ENCODE results near the gene GRM2. TPM values are rescaled to one million over a fixed set of nuclear protein-coding genes. Genes with fewer than 3 reads are reported as not detected.

GRM2 gene
- total and polyA plus RNA-seq, 12 donors, result 0.04 to 0.48 (median 0.17) TPM; not detected in 3

DNA sequence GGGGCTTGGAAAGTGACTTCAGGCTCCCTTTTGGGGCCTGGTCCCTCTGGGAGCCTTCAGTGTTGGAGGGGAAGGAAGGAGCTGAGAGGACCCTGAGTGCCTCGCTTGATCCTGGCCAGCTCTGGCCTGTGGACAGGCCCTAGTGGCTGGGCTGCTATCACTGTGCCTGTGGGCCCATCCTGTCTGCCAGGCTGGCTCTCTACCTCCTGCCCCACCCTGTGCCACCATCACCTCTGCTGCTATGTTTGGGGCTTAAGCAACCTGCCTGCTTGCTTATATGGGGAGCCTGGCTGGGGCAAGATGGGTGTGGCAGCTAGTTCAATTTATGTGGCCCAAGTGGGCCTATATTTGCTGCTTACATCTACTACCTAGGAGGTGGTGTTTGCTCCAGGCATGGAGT, 28.7 kb upstream of the GRM2 start:
- intact Hi-C loops (cut with DNase I), result loop anchor here in 1 of 2 donors (10.0 kb wide), 1 partner anchor 283 kb away; the partner anchor contains the start of gene RBM15B
- no peak overlapping the region for H3K4me3 ChIP-seq
- peaks cover 20 to 43% of the 10 kb centered on the region in 2 donors for H3K4me1 ChIP-seq (replicated peaks in 1 of 2)
- WGBS, 4 donors, result 80 to 100% (median 98%) methylated on average over 1 of the region's 1 CpG
- H3K27ac ChIP-seq, result peak overlapping the region in 3 of 5 donors; percentile 21 to 54 (median 26)
- no peaks in the 10 kb centered on the region for H3K9me3 ChIP-seq (replicated peaks in 1 of 3)
- DNase-seq, result no peak
- H3K36me3 ChIP-seq (replicated peaks in 1 of 2), result peaks cover 0 to 9% of the 10 kb centered on the region in 2 donors
- H3K27me3 ChIP-seq, result no peaks in the 10 kb centered on the region
- TF ChIP-seq POLR2A (IDR thresholded peaks at IDR 0.05), result no peak
- TF ChIP-seq, protein P1, sequence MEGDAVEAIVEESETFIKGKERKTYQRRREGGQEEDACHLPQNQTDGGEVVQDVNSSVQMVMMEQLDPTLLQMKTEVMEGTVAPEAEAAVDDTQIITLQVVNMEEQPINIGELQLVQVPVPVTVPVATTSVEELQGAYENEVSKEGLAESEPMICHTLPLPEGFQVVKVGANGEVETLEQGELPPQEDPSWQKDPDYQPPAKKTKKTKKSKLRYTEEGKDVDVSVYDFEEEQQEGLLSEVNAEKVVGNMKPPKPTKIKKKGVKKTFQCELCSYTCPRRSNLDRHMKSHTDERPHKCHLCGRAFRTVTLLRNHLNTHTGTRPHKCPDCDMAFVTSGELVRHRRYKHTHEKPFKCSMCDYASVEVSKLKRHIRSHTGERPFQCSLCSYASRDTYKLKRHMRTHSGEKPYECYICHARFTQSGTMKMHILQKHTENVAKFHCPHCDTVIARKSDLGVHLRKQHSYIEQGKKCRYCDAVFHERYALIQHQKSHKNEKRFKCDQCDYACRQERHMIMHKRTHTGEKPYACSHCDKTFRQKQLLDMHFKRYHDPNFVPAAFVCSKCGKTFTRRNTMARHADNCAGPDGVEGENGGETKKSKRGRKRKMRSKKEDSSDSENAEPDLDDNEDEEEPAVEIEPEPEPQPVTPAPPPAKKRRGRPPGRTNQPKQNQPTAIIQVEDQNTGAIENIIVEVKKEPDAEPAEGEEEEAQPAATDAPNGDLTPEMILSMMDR (IDR thresholded peaks at IDR 0.05), result no peak

DNA sequence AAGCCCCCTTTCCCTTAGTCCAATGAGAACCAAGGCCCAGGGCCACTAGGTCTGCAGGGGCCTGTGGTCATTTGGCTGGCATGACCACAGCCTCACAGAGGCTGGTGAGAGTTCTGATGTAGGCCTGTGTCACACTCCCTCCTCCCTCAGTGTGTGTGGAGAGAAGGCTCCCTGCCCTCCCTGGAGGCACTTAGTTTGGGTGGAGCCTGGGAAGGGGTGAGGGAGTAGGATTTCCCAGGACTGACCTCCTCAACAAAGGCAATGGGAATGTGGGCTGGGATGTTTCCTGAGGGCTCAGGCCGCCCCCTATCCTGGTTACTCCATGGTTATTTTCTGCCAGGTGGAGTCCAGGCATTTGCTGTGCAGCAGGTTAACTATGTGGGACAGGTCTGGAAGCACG, 28.2 kb upstream of the GRM2 start:
- Histone ChIP-seq H3K27me3 (no peaks in the 10 kb centered on the region), H3K9me3 (replicated peaks in 1 of 3) (no peaks in the 10 kb centered on the region), H3K27ac (peak overlapping the region in 3 of 5 donors; percentile 26 to 65 (median 54)), H3K36me3 (replicated peaks in 1 of 2) (peaks cover 0 to 9% of the 10 kb centered on the region in 2 donors), H3K4me3 (no peak overlapping the region), H3K4me1 (replicated peaks in 1 of 2) (peaks cover 20 to 38% of the 10 kb centered on the region in 2 donors)
- TF ChIP-seq POLR2A (IDR thresholded peaks at IDR 0.05), result no peak
- TF ChIP-seq, protein P1 (IDR thresholded peaks at IDR 0.05), result no peak
- intact Hi-C loops (cut with DNase I), result loop anchor here in 1 of 2 donors (10.0 kb wide), 1 partner anchor 284 kb away; the partner anchor contains the start of gene RBM15B
- no peak for DNase-seq
- 73 to 86% (median 75%) methylated on average over 2 of the region's 2 CpGs for WGBS, 4 donors

DNA sequence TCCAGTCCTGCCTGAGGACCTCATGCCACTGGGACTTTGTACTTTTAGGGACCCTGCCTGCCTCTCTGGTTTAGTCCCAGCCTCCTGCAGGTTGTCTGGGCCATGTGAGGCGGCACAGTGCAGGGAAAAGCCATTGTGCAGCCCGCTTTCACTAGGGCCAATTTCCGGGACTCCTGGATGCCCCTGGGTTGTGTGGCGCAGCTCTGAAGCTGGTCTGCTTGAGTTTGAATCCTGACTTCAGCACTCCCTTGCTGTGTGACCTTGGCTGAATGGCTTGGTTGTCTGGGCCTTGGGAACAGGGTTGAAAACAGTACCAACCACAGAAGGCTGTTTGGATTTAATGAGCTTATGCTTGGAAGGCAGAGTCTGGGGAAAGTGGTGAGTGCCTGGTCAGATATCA, 27.6 kb upstream of the GRM2 start:
- H3K4me3 ChIP-seq, result no peak overlapping the region
- peaks cover 20 to 38% of the 10 kb centered on the region in 2 donors for H3K4me1 ChIP-seq (replicated peaks in 1 of 2)
- peaks cover 0 to 14% of the 10 kb centered on the region in 2 donors for H3K36me3 ChIP-seq (replicated peaks in 1 of 2)
- WGBS, 4 donors, result 55 to 92% (median 73%) methylated on average over 2 to 4 of the region's 4 CpGs
- peak in 1 of 7 donors; percentile 33 for DNase-seq
- intact Hi-C loops (cut with DNase I), result loop anchor here in 1 of 2 donors (10.0 kb wide), 1 partner anchor 285 kb away; the partner anchor contains the start of gene RBM15B
- H3K27me3 ChIP-seq, result no peaks in the 10 kb centered on the region
- peak overlapping the region in 3 of 5 donors; percentile 26 to 65 (median 54) for H3K27ac ChIP-seq
- H3K9me3 ChIP-seq (replicated peaks in 1 of 3), result no peaks in the 10 kb centered on the region
- TF ChIP-seq, protein P1 (IDR thresholded peaks at IDR 0.05), result no peak
- TF ChIP-seq POLR2A (IDR thresholded peaks at IDR 0.05), result no peak

DNA sequence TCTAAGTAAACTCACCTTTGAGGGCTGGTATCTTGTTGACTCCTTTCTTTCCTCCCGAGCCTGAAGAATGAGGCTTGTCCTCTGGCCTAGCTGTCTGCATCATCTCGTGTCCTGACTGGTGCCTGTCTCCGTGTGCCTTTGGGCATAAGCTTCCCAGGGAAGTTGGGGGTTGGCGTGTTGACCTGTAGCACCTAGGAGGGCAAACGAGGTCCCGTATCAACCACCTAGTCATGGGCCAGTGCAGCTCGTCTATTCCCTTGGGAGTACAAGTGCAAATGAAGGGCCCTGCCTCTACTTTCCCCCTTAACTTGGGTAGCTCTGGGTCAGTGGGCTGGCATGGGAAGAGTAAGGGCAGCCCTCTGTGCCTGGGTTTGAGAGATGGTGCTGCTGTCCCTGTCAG, 27.1 kb upstream of the GRM2 start:
- Histone ChIP-seq H3K36me3 (replicated peaks in 1 of 2) (peaks cover 0 to 16% of the 10 kb centered on the region in 2 donors), H3K4me3 (no peak overlapping the region), H3K27me3 (no peaks in the 10 kb centered on the region), H3K4me1 (replicated peaks in 1 of 2) (peaks cover 20 to 37% of the 10 kb centered on the region in 2 donors), H3K9me3 (replicated peaks in 1 of 3) (no peaks in the 10 kb centered on the region), H3K27ac (peak overlapping the region in 3 of 5 donors; percentile 26 to 65 (median 54))
- intact Hi-C loops (cut with DNase I), result loop anchor here (5.0 to 10.0 kb wide), 3 partner anchors 177 to 295 kb away; partner anchors contain the start of genes DCAF1 (in 1 of the 2), MANF (in 1 of the 2) and RBM15B (in 1 of the 2)
- DNase-seq, result no peak
- TF ChIP-seq, protein P1 (IDR thresholded peaks at IDR 0.05), result no peak
- TF ChIP-seq POLR2A (IDR thresholded peaks at IDR 0.05), result no peak
- WGBS, 4 donors, result 81 to 84% (median 81%) methylated on average over 6 to 7 of the region's 7 CpGs

All from adrenal gland (tissue), 12 donors.